ENCODE data around the gene CST6.

Gene CST6

GRCh38 chr11:66011785-66012303 is at the start of gene CST6:
Gene CST6 (plus strand): TSS chr11:66012008. CDS start chr11:66012045, 37 bp downstream.
- DNase-seq (ENCODE audit: low spot score), result no peak

- no peak for DNase-seq (ENCODE audit: low spot score)
These were observed 49.7 kb upstream of the CST6 start for GRCh38 chr11:65962141-65962564.

- no peak for DNase-seq (ENCODE audit: low spot score)
These were observed 46.9 kb upstream of the CST6 start for GRCh38 chr11:65964906-65965305.

GRCh38 chr11:65965986-65966762 is 45.6 kb upstream of the CST6 start:
- DNase-seq (ENCODE audit: low spot score), result no peak

GRCh38 chr11:65967329-65967934 is 44.4 kb upstream of the CST6 start:
- DNase-seq (ENCODE audit: low spot score), result no peak

- DNase-seq (ENCODE audit: low spot score), result no peak
These were observed 43.0 kb upstream of the CST6 start for GRCh38 chr11:65968600-65969482.

GRCh38 chr11:65972116-65972515 is 39.7 kb upstream of the CST6 start:
- no peak for DNase-seq (ENCODE audit: low spot score)

GRCh38 chr11:65973439-65974110 is 38.2 kb upstream of the CST6 start:
- DNase-seq (ENCODE audit: low spot score), result no peak

- DNase-seq (ENCODE audit: low spot score), result no peak
These were observed 36.0 kb upstream of the CST6 start for GRCh38 chr11:65975771-65976170.

GRCh38 chr11:65976216-65977176 is 35.3 kb upstream of the CST6 start:
- no peak for DNase-seq (ENCODE audit: low spot score)

GRCh38 chr11:65977621-65978390 is 34.0 kb upstream of the CST6 start:
- no peak for DNase-seq (ENCODE audit: low spot score)

- DNase-seq (ENCODE audit: low spot score), result no peak
These were observed 33.2 kb upstream of the CST6 start for GRCh38 chr11:65978391-65979238.

GRCh38 chr11:65979261-65979759 is 32.5 kb upstream of the CST6 start:
- no peak for DNase-seq (ENCODE audit: low spot score)

- no peak for DNase-seq (ENCODE audit: low spot score)
These were observed 30.6 kb upstream of the CST6 start for GRCh38 chr11:65981101-65981740.

GRCh38 chr11:65981972-65982823 is 29.6 kb upstream of the CST6 start:
- DNase-seq (ENCODE audit: low spot score), result no peak

GRCh38 chr11:65982824-65983588 is 28.8 kb upstream of the CST6 start:
- DNase-seq (ENCODE audit: low spot score), result no peak
